ENCODE measurements around the gene MAPK8IP1.
"Not testable (repeated sequence)": the region's sequence is repeated elsewhere in the genome, so short reads cannot be mapped to it uniquely, and the experiment has no call there.

MAPK8IP1 gene

GRCh38 chr11:45885274-45885920 lies at the start of gene MAPK8IP1:
Gene MAPK8IP1, plus strand, starts transcription at chr11:45885651. Its CDS starts 170 bp downstream, at chr11:45885821.
- DNase-seq, result peak in 7 of 14 donors; percentile 7 to 63 (median 34)

GRCh38 chr11:45839204-45839603 lies 46.2 kb upstream of the MAPK8IP1 start:
- no peak for DNase-seq

- DNase-seq, result not testable (repeated sequence)
These were observed 45.2 kb upstream of the MAPK8IP1 start for GRCh38 chr11:45840251-45840650.

GRCh38 chr11:45843158-45843924 lies 42.1 kb upstream of the MAPK8IP1 start:
- peak; percentile 20 to 77 (median 58) for DNase-seq

GRCh38 chr11:45844822-45845578 lies 40.5 kb upstream of the MAPK8IP1 start:
- DNase-seq, result no peak

GRCh38 chr11:45846174-45846675 lies 39.2 kb upstream of the MAPK8IP1 start:
- DNase-seq, result no peak

GRCh38 chr11:45846974-45847910 lies 38.2 kb upstream of the MAPK8IP1 start, which contains the start of gene CRY2:
Gene CRY2, plus strand, starts transcription at chr11:45847475. Its CDS starts 16 bp downstream, at chr11:45847491.
- peak; percentile 87 to 100 (median 99) for DNase-seq

- peak in 5 of 14 donors; percentile 37 to 59 (median 52) for DNase-seq
These were observed 37.5 kb upstream of the MAPK8IP1 start for GRCh38 chr11:45847911-45848316.

GRCh38 chr11:45848654-45849081 lies 36.8 kb upstream of the MAPK8IP1 start:
- DNase-seq, result peak in 1 of 14 donors; percentile 19

- DNase-seq, result no peak
These were observed 35.0 kb upstream of the MAPK8IP1 start for GRCh38 chr11:45850446-45850845.

- peak in 2 of 14 donors; percentile 13 to 20 for DNase-seq
These were observed 34.2 kb upstream of the MAPK8IP1 start for GRCh38 chr11:45851228-45851627.

GRCh38 chr11:45852018-45852711 lies 33.3 kb upstream of the MAPK8IP1 start:
- peak in 7 of 14 donors; percentile 19 to 76 (median 37) for DNase-seq

GRCh38 chr11:45852712-45853101 lies 32.7 kb upstream of the MAPK8IP1 start:
- no peak for DNase-seq

GRCh38 chr11:45853332-45854219 lies 31.9 kb upstream of the MAPK8IP1 start:
- peak in 2 of 14 donors; percentile 26 to 44 for DNase-seq

GRCh38 chr11:45855308-45855707 lies 30.1 kb upstream of the MAPK8IP1 start:
- no peak for DNase-seq

- DNase-seq, result no peak
These were observed 29.4 kb upstream of the MAPK8IP1 start for GRCh38 chr11:45856044-45856468.

GRCh38 chr11:45857961-45858474 lies 27.4 kb upstream of the MAPK8IP1 start:
- peak in 8 of 14 donors; percentile 17 to 70 (median 38) for DNase-seq

- no peak for DNase-seq
These were observed 26.6 kb upstream of the MAPK8IP1 start for GRCh38 chr11:45858751-45859398.

GRCh38 chr11:45859661-45860140 lies 25.8 kb upstream of the MAPK8IP1 start:
- peak in 13 of 14 donors; percentile 20 to 85 (median 69) for DNase-seq
